ENCODE data around the gene MEG3. TPM values are rescaled to one million over a fixed set of nuclear protein-coding genes. Genes with fewer than 3 reads are reported as not detected.

MEG3 gene
- total and polyA plus RNA-seq, 9 of the 15 experiments (the other 6 are each of a cell fraction or from before 2014, with no cell fraction given): 0.10 to 5.3 (median 1.0) TPM; not detected in 1

DNA sequence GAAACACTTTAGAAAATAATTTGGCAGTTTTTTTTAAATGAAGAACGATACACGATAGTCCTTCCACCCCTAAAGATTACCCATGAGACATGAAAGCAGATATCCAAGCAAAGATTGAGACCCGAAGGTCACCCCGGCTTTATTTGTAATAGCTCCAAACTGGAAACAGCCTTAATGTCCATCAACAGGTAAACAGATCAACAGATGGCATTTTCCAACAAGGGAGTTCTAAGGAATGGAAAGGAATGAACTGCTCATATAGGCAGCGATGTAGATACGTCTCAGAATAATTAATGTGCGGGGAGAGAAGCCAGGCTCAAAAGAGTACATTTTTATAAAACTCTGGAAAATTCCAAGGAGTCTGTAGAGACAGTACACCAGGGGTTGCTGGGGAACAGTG lies 23.7 kb upstream of the MEG3 start (continued):
- TF ChIP-seq, protein P1, sequence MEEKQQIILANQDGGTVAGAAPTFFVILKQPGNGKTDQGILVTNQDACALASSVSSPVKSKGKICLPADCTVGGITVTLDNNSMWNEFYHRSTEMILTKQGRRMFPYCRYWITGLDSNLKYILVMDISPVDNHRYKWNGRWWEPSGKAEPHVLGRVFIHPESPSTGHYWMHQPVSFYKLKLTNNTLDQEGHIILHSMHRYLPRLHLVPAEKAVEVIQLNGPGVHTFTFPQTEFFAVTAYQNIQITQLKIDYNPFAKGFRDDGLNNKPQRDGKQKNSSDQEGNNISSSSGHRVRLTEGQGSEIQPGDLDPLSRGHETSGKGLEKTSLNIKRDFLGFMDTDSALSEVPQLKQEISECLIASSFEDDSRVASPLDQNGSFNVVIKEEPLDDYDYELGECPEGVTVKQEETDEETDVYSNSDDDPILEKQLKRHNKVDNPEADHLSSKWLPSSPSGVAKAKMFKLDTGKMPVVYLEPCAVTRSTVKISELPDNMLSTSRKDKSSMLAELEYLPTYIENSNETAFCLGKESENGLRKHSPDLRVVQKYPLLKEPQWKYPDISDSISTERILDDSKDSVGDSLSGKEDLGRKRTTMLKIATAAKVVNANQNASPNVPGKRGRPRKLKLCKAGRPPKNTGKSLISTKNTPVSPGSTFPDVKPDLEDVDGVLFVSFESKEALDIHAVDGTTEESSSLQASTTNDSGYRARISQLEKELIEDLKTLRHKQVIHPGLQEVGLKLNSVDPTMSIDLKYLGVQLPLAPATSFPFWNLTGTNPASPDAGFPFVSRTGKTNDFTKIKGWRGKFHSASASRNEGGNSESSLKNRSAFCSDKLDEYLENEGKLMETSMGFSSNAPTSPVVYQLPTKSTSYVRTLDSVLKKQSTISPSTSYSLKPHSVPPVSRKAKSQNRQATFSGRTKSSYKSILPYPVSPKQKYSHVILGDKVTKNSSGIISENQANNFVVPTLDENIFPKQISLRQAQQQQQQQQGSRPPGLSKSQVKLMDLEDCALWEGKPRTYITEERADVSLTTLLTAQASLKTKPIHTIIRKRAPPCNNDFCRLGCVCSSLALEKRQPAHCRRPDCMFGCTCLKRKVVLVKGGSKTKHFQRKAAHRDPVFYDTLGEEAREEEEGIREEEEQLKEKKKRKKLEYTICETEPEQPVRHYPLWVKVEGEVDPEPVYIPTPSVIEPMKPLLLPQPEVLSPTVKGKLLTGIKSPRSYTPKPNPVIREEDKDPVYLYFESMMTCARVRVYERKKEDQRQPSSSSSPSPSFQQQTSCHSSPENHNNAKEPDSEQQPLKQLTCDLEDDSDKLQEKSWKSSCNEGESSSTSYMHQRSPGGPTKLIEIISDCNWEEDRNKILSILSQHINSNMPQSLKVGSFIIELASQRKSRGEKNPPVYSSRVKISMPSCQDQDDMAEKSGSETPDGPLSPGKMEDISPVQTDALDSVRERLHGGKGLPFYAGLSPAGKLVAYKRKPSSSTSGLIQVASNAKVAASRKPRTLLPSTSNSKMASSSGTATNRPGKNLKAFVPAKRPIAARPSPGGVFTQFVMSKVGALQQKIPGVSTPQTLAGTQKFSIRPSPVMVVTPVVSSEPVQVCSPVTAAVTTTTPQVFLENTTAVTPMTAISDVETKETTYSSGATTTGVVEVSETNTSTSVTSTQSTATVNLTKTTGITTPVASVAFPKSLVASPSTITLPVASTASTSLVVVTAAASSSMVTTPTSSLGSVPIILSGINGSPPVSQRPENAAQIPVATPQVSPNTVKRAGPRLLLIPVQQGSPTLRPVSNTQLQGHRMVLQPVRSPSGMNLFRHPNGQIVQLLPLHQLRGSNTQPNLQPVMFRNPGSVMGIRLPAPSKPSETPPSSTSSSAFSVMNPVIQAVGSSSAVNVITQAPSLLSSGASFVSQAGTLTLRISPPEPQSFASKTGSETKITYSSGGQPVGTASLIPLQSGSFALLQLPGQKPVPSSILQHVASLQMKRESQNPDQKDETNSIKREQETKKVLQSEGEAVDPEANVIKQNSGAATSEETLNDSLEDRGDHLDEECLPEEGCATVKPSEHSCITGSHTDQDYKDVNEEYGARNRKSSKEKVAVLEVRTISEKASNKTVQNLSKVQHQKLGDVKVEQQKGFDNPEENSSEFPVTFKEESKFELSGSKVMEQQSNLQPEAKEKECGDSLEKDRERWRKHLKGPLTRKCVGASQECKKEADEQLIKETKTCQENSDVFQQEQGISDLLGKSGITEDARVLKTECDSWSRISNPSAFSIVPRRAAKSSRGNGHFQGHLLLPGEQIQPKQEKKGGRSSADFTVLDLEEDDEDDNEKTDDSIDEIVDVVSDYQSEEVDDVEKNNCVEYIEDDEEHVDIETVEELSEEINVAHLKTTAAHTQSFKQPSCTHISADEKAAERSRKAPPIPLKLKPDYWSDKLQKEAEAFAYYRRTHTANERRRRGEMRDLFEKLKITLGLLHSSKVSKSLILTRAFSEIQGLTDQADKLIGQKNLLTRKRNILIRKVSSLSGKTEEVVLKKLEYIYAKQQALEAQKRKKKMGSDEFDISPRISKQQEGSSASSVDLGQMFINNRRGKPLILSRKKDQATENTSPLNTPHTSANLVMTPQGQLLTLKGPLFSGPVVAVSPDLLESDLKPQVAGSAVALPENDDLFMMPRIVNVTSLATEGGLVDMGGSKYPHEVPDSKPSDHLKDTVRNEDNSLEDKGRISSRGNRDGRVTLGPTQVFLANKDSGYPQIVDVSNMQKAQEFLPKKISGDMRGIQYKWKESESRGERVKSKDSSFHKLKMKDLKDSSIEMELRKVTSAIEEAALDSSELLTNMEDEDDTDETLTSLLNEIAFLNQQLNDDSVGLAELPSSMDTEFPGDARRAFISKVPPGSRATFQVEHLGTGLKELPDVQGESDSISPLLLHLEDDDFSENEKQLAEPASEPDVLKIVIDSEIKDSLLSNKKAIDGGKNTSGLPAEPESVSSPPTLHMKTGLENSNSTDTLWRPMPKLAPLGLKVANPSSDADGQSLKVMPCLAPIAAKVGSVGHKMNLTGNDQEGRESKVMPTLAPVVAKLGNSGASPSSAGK (IDR thresholded peaks at IDR 0.05): no peak
- TF ChIP-seq L3MBTL2 (IDR thresholded peaks at IDR 0.05) (no peak), ZNF212 (CRISPR knock-in tag; IDR thresholded peaks at IDR 0.05) (no peak), KHSRP (IDR thresholded peaks at IDR 0.05) (no peak), BRCA1 (IDR thresholded peaks at IDR 0.05) (no peak), BRCA1 (CRISPR knock-in tag; IDR thresholded peaks at IDR 0.05) (no peak)
- TF ChIP-seq, protein P2, sequence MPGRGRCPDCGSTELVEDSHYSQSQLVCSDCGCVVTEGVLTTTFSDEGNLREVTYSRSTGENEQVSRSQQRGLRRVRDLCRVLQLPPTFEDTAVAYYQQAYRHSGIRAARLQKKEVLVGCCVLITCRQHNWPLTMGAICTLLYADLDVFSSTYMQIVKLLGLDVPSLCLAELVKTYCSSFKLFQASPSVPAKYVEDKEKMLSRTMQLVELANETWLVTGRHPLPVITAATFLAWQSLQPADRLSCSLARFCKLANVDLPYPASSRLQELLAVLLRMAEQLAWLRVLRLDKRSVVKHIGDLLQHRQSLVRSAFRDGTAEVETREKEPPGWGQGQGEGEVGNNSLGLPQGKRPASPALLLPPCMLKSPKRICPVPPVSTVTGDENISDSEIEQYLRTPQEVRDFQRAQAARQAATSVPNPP (IDR thresholded peaks at IDR 0.05; ENCODE audit: borderline replicate concordance, insufficient read depth, insufficient read length): no peak

Data from K562 (cell line).